Lower leg skin (tissue), 3 donors: ENCODE data around the gene PRIM2.
"Not testable (repeated sequence)": the region's sequence is repeated elsewhere in the genome, so short reads cannot be mapped to it uniquely, and the experiment has no call there.

Experiments
- POLR2A ChIP-seq, 2 donors: fragments of 450-650 bp; IDR thresholded peaks; one replicate each; pipeline ENCODE4 v1.6.1; 2016 to 2017; ENCODE audit warnings: antibody characterized with exemption in 2 of 2, mild to moderate bottlenecking in 1 of 2, moderate library complexity in 1 of 2
- TF ChIP-seq, protein P1 (sequence below), 3 donors: fragments of 450-650 bp; IDR thresholded peaks; one replicate each; pipeline ENCODE4 v1.5.1; 2016; ENCODE audit warnings: antibody characterized with exemption in 3 of 3, mild to moderate bottlenecking in 3 of 3, moderate library complexity in 2 of 3

DNA sequence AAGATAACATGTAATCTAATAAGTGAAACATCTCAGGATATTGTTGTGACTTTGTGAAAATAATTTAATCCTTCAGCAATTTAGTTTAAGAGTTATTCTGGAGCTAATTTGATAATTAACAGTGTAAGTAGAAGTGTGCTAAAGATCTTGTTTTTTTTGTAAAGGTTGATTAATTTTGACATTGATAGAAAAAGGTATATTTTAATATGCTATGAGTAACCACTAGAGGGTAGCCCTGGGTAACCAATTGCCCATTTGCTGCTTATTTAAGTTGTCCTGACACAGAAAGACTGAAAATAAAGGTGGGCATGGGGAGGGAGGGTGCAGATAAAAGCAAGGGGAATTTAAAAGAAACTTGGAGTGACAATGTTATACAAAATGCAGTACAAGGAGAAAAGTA is 262.1 kb downstream of the PRIM2 start:
- TF ChIP-seq, protein P1, sequence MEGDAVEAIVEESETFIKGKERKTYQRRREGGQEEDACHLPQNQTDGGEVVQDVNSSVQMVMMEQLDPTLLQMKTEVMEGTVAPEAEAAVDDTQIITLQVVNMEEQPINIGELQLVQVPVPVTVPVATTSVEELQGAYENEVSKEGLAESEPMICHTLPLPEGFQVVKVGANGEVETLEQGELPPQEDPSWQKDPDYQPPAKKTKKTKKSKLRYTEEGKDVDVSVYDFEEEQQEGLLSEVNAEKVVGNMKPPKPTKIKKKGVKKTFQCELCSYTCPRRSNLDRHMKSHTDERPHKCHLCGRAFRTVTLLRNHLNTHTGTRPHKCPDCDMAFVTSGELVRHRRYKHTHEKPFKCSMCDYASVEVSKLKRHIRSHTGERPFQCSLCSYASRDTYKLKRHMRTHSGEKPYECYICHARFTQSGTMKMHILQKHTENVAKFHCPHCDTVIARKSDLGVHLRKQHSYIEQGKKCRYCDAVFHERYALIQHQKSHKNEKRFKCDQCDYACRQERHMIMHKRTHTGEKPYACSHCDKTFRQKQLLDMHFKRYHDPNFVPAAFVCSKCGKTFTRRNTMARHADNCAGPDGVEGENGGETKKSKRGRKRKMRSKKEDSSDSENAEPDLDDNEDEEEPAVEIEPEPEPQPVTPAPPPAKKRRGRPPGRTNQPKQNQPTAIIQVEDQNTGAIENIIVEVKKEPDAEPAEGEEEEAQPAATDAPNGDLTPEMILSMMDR (IDR thresholded peaks at IDR 0.05) = not testable (repeated sequence)
- TF ChIP-seq POLR2A (IDR thresholded peaks at IDR 0.05) = not testable (repeated sequence)
